SKM-1 treated with dmso at 0.1 percent for 144 hours (cell line): ENCODE measurements around the gene HTRA1.

Experiments
- DNase-seq: peaks from one replicate; lab custom pipeline; 2025; ENCODE audit not compliant: unreplicated experiment; lab: John Stamatoyannopoulos, UW

HTRA1 gene

GRCh38 chr10:122461367-122461728 is at the start of gene HTRA1:
TSS of gene HTRA1 (plus strand) at chr10:122461553. CDS start at chr10:122461653, 100 bp downstream.
- no peak for DNase-seq

- no peak for DNase-seq
Observed at GRCh38 chr10:122413327-122413726, 48.0 kb upstream of the HTRA1 start.

- no peak for DNase-seq
Observed at GRCh38 chr10:122417667-122418066, 43.7 kb upstream of the HTRA1 start.

- no peak for DNase-seq
Observed at GRCh38 chr10:122419016-122419415, 42.3 kb upstream of the HTRA1 start.

- DNase-seq = no peak
Observed at GRCh38 chr10:122419876-122420623, 41.3 kb upstream of the HTRA1 start.

- DNase-seq = no peak
Observed at GRCh38 chr10:122420624-122421007, 40.7 kb upstream of the HTRA1 start.

GRCh38 chr10:122421054-122421625 is 40.2 kb upstream of the HTRA1 start:
- DNase-seq = no peak

- DNase-seq = no peak
Observed at GRCh38 chr10:122421742-122422141, 39.6 kb upstream of the HTRA1 start.

- no peak for DNase-seq
Observed at GRCh38 chr10:122422266-122422989, 38.9 kb upstream of the HTRA1 start.

- no peak for DNase-seq
Observed at GRCh38 chr10:122424059-122424458, 37.3 kb upstream of the HTRA1 start.

GRCh38 chr10:122426829-122427228 is 34.5 kb upstream of the HTRA1 start:
- no peak for DNase-seq

GRCh38 chr10:122427280-122427679 is 34.1 kb upstream of the HTRA1 start:
- DNase-seq = no peak

- DNase-seq = peak; percentile 41
Observed at GRCh38 chr10:122435212-122435827, 26.0 kb upstream of the HTRA1 start.

GRCh38 chr10:122441961-122442360 is 19.4 kb upstream of the HTRA1 start:
- DNase-seq = no peak

GRCh38 chr10:122445469-122445868 is 15.9 kb upstream of the HTRA1 start:
- no peak for DNase-seq

- no peak for DNase-seq
Observed at GRCh38 chr10:122445904-122446303, 15.4 kb upstream of the HTRA1 start.

GRCh38 chr10:122446668-122447423 is 14.5 kb upstream of the HTRA1 start:
- DNase-seq = no peak

GRCh38 chr10:122448600-122448999 is 12.8 kb upstream of the HTRA1 start:
- DNase-seq = no peak

GRCh38 chr10:122449153-122449552 is 12.2 kb upstream of the HTRA1 start:
- DNase-seq = no peak

GRCh38 chr10:122450353-122450990 is 10.9 kb upstream of the HTRA1 start:
- no peak for DNase-seq

GRCh38 chr10:122454071-122454470 is 7.3 kb upstream of the HTRA1 start:
- DNase-seq = no peak
